ENCODE data around the gene KNDC1.

Gene KNDC1

GRCh38 chr10:133225707-133226191 lies 65.7 kb downstream of the KNDC1 start:
- no peak for TF ChIP-seq CTCF (IDR thresholded peaks at IDR 0.05; ENCODE audit: borderline replicate concordance, insufficient read depth, low read depth, low read length)
- no peak overlapping the region for H3K4me3 ChIP-seq (ENCODE audit: low read depth, low read length)

GRCh38 chr10:133226251-133226808 lies 66.3 kb downstream of the KNDC1 start:
- TF ChIP-seq CTCF (IDR thresholded peaks at IDR 0.05; ENCODE audit: borderline replicate concordance, insufficient read depth, low read depth, low read length), result no peak
- no peak overlapping the region for H3K4me3 ChIP-seq (ENCODE audit: low read depth, low read length)

- TF ChIP-seq CTCF (IDR thresholded peaks at IDR 0.05; ENCODE audit: borderline replicate concordance, insufficient read depth, low read depth, low read length), result no peak
- H3K4me3 ChIP-seq (ENCODE audit: low read depth, low read length), result no peak overlapping the region
These were observed 67.2 kb downstream of the KNDC1 start for GRCh38 chr10:133227256-133227655.

- TF ChIP-seq CTCF (IDR thresholded peaks at IDR 0.05; ENCODE audit: borderline replicate concordance, insufficient read depth, low read depth, low read length), result no peak
- no peak overlapping the region for H3K4me3 ChIP-seq (ENCODE audit: low read depth, low read length)
These were observed 69.4 kb downstream of the KNDC1 start for GRCh38 chr10:133229265-133230043.

- no peak for TF ChIP-seq CTCF (IDR thresholded peaks at IDR 0.05; ENCODE audit: borderline replicate concordance, insufficient read depth, low read depth, low read length)
- H3K4me3 ChIP-seq (ENCODE audit: low read depth, low read length), result no peak within 1 kb of the TSS
These were observed 70.0 kb downstream of the KNDC1 start, which contains the start of gene UTF1 for GRCh38 chr10:133230044-133230361. Gene UTF1, plus strand, starts transcription at chr10:133230217. Its CDS starts 72 bp downstream, at chr10:133230289.

- no peak overlapping the region for H3K4me3 ChIP-seq (ENCODE audit: low read depth, low read length)
These were observed 70.6 kb downstream of the KNDC1 start for GRCh38 chr10:133230387-133231195.

More at GRCh38 chr10:133230387-133231195, 70.6 kb downstream of the KNDC1 start:
- no peak for TF ChIP-seq CTCF (IDR thresholded peaks at IDR 0.05; ENCODE audit: borderline replicate concordance, insufficient read depth, low read depth, low read length)

Measured in GM12875 (cell line).